ENCODE measurements around the gene ENO1.

ENO1 gene

DNA sequence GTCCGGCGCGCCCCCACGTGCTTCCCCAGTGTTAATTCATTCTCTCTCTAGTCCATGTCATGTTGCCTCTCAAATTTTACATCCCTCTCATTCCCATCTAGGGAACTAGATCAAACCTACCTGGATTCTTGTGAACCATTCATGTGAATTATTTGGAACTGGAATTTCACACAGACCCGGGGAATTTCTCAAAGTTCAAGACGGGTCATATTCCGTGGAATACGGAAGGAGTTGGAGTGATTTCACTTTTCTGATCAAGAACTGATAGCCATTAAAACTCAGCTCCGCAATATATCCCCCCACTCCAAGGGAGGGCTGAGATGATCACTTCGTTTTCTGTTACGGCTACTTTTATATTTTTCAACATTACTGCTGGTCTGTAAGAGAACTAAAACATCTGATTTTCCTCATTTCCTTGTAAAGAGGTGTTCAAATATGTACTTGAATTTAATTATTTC is 1.0 kb upstream of the ENO1 start:
- POLR2A ChIA-PET: interaction anchor here (0.5 to 2.9 kb wide), 5 partner anchors 14 to 206 kb away, joined by 3 to 26 read pairs (median 4); no protein-coding TSS in a partner anchor
- DNase-seq (ENCODE audit: low read depth, low spot score): no peak
- TF ChIP-seq, protein P1, sequence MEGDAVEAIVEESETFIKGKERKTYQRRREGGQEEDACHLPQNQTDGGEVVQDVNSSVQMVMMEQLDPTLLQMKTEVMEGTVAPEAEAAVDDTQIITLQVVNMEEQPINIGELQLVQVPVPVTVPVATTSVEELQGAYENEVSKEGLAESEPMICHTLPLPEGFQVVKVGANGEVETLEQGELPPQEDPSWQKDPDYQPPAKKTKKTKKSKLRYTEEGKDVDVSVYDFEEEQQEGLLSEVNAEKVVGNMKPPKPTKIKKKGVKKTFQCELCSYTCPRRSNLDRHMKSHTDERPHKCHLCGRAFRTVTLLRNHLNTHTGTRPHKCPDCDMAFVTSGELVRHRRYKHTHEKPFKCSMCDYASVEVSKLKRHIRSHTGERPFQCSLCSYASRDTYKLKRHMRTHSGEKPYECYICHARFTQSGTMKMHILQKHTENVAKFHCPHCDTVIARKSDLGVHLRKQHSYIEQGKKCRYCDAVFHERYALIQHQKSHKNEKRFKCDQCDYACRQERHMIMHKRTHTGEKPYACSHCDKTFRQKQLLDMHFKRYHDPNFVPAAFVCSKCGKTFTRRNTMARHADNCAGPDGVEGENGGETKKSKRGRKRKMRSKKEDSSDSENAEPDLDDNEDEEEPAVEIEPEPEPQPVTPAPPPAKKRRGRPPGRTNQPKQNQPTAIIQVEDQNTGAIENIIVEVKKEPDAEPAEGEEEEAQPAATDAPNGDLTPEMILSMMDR (IDR thresholded peaks at IDR 0.05; ENCODE audit: insufficient read depth, low read length, missing control alignments): no peak
- peak overlapping the region; percentile 97 for H3K4me3 ChIP-seq (ENCODE audit: low read depth, low read length)
- CTCF ChIA-PET: interaction anchor here (1.1 to 1.9 kb wide), 6 partner anchors 19 to 221 kb away, joined by 4 to 10 read pairs (median 4); no protein-coding TSS in a partner anchor

- ChIA-PET POLR2A (interaction anchor here (0.5 to 2.9 kb wide), 17 partner anchors 9 to 207 kb away, joined by 3 to 26 read pairs (median 3); no protein-coding TSS in a partner anchor), CTCF (interaction anchor here (1.0 to 1.9 kb wide), 5 partner anchors 17 to 108 kb away, joined by 3 to 5 read pairs (median 4); no protein-coding TSS in a partner anchor)
- peak overlapping the region; percentile 97 for H3K4me3 ChIP-seq (ENCODE audit: low read depth, low read length)
- TF ChIP-seq, protein P1 (IDR thresholded peaks at IDR 0.05; ENCODE audit: insufficient read depth, low read length, missing control alignments): peak; percentile 3
- peak; percentile 88 for DNase-seq (ENCODE audit: low read depth, low spot score)
Measured at GRCh38 chr1:8878698-8879463, 395 bp upstream of the ENO1 start.

DNA sequence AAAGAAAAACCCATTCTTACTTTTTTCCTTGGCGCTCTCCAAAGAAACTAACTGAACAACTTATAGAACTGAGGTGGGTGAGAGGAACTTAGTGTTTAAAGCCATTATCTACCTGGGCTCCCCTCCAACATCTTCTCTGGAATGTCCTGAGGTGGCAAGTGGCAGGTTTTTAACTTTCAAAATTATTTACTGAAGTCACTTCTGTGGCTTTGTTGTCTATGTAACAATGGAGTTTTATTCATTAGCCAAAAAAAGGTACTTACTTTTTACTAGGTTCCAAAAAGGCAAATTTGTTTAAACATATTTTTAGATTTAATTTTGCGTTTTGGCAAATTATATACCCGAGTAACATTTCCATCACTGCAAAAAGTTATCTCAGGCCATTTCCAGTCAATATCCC is 2.4 kb downstream of the ENO1 start:
- ChIA-PET CTCF (no interaction called here), POLR2A (no interaction called here)
- peak overlapping the region; percentile 97 for H3K4me3 ChIP-seq (ENCODE audit: low read depth, low read length)
- DNase-seq (ENCODE audit: low read depth, low spot score): no peak
- TF ChIP-seq, protein P1 (IDR thresholded peaks at IDR 0.05; ENCODE audit: insufficient read depth, low read length, missing control alignments): no peak

DNA sequence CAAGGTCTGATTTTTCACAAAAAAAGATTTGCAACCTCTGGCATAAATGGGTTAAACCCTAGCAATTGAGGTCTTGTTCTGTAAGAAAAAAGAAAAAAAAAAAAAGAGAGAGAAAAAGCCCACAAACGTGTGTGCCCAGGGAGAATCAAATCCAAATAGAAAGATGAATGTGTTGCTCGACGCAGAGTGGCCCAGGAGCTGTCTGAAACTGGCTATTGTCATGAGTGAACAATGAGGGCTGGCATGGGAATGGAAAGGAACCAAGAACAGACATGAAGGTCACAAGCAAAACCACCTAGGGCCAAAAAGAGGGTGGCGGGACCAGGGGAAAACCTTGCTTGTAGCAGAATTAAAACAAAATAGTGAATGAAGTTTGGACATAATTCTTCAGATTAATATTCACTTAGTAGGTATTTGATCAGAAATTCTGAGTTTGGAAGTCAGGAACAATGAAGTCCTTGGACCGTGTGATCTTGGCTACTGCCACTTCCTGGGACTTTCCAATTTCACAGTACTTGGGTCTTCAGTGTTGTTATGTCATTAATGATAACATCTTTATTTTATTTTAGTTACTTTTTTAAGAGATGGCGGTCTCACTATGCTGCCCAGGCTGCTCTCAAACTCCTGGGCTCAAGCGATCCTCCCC is 3.1 kb downstream of the ENO1 start:
- POLR2A ChIA-PET: interaction anchor here (1.9 kb wide), 1 partner anchor 13 kb away, joined by 4 read pairs; no protein-coding TSS in a partner anchor
- CTCF ChIA-PET: interaction anchor here (5.0 kb wide), 1 partner anchor 14 kb away, joined by 73 read pairs; no protein-coding TSS in a partner anchor

DNA sequence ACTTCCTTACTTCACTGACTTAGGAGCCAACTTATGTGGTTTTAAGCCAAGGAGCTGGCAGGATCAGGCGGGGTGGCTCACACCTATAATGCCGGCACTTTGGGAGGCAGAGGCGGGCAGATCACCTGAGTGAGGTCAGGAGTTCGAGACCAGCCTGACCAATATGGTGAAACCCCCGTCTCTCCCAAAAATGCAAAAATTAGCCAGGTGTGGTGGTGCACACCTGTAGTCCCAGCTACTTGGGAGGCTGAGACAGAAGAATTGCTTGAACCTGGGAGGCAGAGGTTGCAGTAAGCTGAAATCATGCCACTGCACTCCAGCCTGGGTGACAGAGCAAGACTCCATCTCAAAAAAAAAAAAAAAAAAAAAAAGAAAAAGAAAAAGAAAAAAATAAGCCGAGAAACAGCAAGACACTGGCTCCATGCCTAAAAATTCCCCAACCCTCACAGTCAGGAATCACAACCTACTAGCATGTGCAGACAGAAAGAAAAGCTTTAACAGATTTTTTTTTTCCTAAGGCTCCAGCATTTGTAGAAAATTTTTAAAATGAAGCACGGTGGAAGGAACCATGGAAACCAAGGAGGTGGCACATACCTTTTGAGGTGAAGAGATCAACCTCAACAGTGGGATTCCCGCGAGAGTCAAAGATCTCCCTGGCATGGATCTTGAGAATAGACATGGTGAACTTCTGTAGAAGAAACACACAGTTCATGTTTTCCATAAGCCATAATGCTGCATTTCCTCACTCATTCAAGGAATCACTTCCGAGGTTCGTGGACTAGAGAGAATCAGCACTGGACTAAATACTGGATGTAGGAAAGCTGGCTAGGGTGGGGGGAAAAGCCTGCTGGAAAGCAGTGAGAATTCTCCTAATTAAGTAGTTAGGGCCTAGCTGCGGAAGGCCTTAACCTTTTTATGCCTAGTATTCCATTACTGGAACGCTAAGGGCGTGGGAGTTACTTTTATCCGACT is 4.0 kb downstream of the ENO1 start:
- peak overlapping the region; percentile 97 for H3K4me3 ChIP-seq (ENCODE audit: low read depth, low read length)
- ChIA-PET POLR2A (interaction anchor here (0.6 to 1.9 kb wide), 7 partner anchors 9 to 354 kb away, joined by 3 to 5 read pairs (median 4); no protein-coding TSS in a partner anchor), CTCF (interaction anchor here (1.8 to 5.0 kb wide), 3 partner anchors 13 to 131 kb away, joined by 4 to 73 read pairs (median 14); no protein-coding TSS in a partner anchor)
- DNase-seq (ENCODE audit: low read depth, low spot score): no peak
- TF ChIP-seq, protein P1 (IDR thresholded peaks at IDR 0.05; ENCODE audit: insufficient read depth, low read length, missing control alignments): no peak

More for the DNA sequence above, 3.1 kb downstream of the ENO1 start:
- no peak for DNase-seq (ENCODE audit: low read depth, low spot score)
- H3K4me3 ChIP-seq (ENCODE audit: low read depth, low read length): peak overlapping the region; percentile 97
- TF ChIP-seq, protein P1 (IDR thresholded peaks at IDR 0.05; ENCODE audit: insufficient read depth, low read length, missing control alignments): no peak
